Loucy (cell line): ENCODE measurements around the gene FANCI.

Source experiments
- H2AFZ ChIP-seq: fragments of 200-600 bp; sonication (generic); 2 replicates; pipeline ENCODE4 v1.6.0; 2016; ENCODE audit warnings: antibody characterized with exemption, mild to moderate bottlenecking, low read length, moderate library complexity
- H3F3A ChIP-seq: fragments of 200-600 bp; 2 replicates; pipeline ENCODE4 v1.6.0; 2016; ENCODE audit warnings: antibody characterized with exemption, low read depth, mild to moderate bottlenecking
- H3K27me3 ChIP-seq: fragments of 200-600 bp; sonication (generic); 2 replicates; pipeline ENCODE4 v1.6.1; 2014; ENCODE audit warnings: low read length, mild to moderate bottlenecking; ENCODE audit not compliant: insufficient read depth, poor library complexity, severe bottlenecking
- H3K36me3 ChIP-seq: fragments of 200-600 bp; sonication (generic); 2 replicates; pipeline ENCODE4 v1.6.1; 2016; ENCODE audit warnings: low read length; ENCODE audit not compliant: insufficient read depth
- H3K4me1 ChIP-seq: fragments of 200-600 bp; sonication (generic); 2 replicates; pipeline ENCODE4 v1.5.1; 2014; ENCODE audit warnings: low read length, mild to moderate bottlenecking; ENCODE audit not compliant: insufficient read depth, poor library complexity, severe bottlenecking
- H3K4me2 ChIP-seq: fragments of 200-600 bp; sonication (generic); 2 replicates; pipeline ENCODE4 v1.6.0; 2014; ENCODE audit warnings: antibody characterized with exemption, low read length, low read depth, mild to moderate bottlenecking; ENCODE audit not compliant: poor library complexity, severe bottlenecking
- H3K4me3 ChIP-seq: fragments of 200-600 bp; sonication (generic); 2 replicates; pipeline ENCODE4 v1.5.1; 2014; ENCODE audit warnings: low read length, mild to moderate bottlenecking, mixed read lengths; ENCODE audit not compliant: poor library complexity, severe bottlenecking
- H3K79me2 ChIP-seq: fragments of 200-600 bp; sonication (generic); 2 replicates; pipeline ENCODE4 v1.6.1; 2014; ENCODE audit warnings: low read length; ENCODE audit not compliant: insufficient read depth
- H3K9ac ChIP-seq: fragments of 200-600 bp; sonication (generic); 2 replicates; pipeline ENCODE4 v1.6.0; 2014; ENCODE audit warnings: mild to moderate bottlenecking, low read depth, low read length, moderate library complexity; ENCODE audit not compliant: poor library complexity, severe bottlenecking
- H3K9me2 ChIP-seq: fragments of 200-600 bp; sonication (generic); replicated peaks from 2 replicates; pipeline ENCODE4 v1.6.1; 2016; ENCODE audit warnings: low read depth, low read length, mixed read lengths
- H3K9me3 ChIP-seq: fragments of 200-600 bp; sonication (generic); 2 replicates; pipeline ENCODE4 v1.6.1; 2014; ENCODE audit warnings: mild to moderate bottlenecking, antibody characterized with exemption, low read length, low read depth; ENCODE audit not compliant: insufficient read depth
- H4K20me1 ChIP-seq: fragments of 200-600 bp; sonication (generic); 2 replicates; pipeline ENCODE4 v1.6.0; 2014; ENCODE audit warnings: antibody characterized with exemption, low read length, mild to moderate bottlenecking; ENCODE audit not compliant: insufficient read depth, poor library complexity, severe bottlenecking
- EZH2phosphoT487 ChIP-seq: fragments of 200-600 bp; IDR thresholded peaks from 2 replicates; pipeline ENCODE4 v1.6.1; 2018; ENCODE audit warnings: antibody characterized with exemption, mild to moderate bottlenecking, moderate library complexity, borderline replicate concordance
- TF ChIP-seq, protein P1 (sequence below): fragments of 200-600 bp; sonication (generic); conservative IDR thresholded peaks from 2 replicates; pipeline ENCODE4 v1.5.1; 2014; ENCODE audit warnings: mild to moderate bottlenecking, antibody characterized with exemption, low read length

The FANCI gene

DNA sequence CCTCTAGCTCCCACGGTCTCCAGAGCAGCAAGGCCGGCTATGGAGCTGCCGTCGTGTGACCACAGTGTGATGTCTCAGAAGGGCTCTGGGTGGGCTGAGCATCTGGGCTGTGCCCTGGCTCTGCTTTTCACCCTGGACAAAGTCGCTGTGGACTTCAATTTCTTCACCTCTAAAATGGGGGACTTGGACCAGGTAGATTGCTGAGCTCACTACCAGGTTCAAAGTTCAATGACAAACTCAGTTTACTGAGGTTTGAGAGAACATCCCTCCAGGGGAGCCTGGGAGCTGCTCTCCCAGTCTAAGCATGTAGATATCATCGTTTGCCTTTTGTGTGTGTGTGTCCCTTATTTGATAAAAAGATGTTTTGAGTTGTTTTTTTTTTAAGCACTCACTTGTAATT is 47.5 kb upstream of the FANCI start:
- no peak overlapping the region for H3K4me2 ChIP-seq

GRCh38 chr15:89196994-89197393 is 46.8 kb upstream of the FANCI start:
- Histone ChIP-seq H2AFZ (no peak overlapping the region), H3K4me3 (no peak overlapping the region), H3K9me2 (no peaks in the 10 kb centered on the region), H4K20me1 (no peaks in the 10 kb centered on the region), H3K4me1 (peaks cover 3% of the 10 kb centered on the region), H3K27me3 (no peaks in the 10 kb centered on the region), H3K9me3 (no peaks in the 10 kb centered on the region), H3K4me2 (no peak overlapping the region), H3K79me2 (no peaks in the 10 kb centered on the region), H3F3A (no peaks in the 10 kb centered on the region), H3K9ac (no peak overlapping the region), H3K36me3 (peaks cover 36% of the 10 kb centered on the region; the same call in 1 of the 2 replicates)
- no peak for TF ChIP-seq EZH2phosphoT487
- TF ChIP-seq, protein P1, sequence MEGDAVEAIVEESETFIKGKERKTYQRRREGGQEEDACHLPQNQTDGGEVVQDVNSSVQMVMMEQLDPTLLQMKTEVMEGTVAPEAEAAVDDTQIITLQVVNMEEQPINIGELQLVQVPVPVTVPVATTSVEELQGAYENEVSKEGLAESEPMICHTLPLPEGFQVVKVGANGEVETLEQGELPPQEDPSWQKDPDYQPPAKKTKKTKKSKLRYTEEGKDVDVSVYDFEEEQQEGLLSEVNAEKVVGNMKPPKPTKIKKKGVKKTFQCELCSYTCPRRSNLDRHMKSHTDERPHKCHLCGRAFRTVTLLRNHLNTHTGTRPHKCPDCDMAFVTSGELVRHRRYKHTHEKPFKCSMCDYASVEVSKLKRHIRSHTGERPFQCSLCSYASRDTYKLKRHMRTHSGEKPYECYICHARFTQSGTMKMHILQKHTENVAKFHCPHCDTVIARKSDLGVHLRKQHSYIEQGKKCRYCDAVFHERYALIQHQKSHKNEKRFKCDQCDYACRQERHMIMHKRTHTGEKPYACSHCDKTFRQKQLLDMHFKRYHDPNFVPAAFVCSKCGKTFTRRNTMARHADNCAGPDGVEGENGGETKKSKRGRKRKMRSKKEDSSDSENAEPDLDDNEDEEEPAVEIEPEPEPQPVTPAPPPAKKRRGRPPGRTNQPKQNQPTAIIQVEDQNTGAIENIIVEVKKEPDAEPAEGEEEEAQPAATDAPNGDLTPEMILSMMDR, result no peak

More for the DNA sequence above, 47.5 kb upstream of the FANCI start:
- Histone ChIP-seq H3K9me3 (no peaks in the 10 kb centered on the region), H3K79me2 (no peaks in the 10 kb centered on the region), H4K20me1 (no peaks in the 10 kb centered on the region), H3K9ac (no peak overlapping the region), H3K27me3 (no peaks in the 10 kb centered on the region), H2AFZ (no peak overlapping the region), H3K4me3 (no peak overlapping the region), H3K9me2 (no peaks in the 10 kb centered on the region), H3K4me1 (peaks cover 6% of the 10 kb centered on the region), H3K36me3 (peaks cover 41% of the 10 kb centered on the region; the same call in 1 of the 2 replicates), H3F3A (no peaks in the 10 kb centered on the region)
- no peak for TF ChIP-seq EZH2phosphoT487
- TF ChIP-seq, protein P1, result no peak

DNA sequence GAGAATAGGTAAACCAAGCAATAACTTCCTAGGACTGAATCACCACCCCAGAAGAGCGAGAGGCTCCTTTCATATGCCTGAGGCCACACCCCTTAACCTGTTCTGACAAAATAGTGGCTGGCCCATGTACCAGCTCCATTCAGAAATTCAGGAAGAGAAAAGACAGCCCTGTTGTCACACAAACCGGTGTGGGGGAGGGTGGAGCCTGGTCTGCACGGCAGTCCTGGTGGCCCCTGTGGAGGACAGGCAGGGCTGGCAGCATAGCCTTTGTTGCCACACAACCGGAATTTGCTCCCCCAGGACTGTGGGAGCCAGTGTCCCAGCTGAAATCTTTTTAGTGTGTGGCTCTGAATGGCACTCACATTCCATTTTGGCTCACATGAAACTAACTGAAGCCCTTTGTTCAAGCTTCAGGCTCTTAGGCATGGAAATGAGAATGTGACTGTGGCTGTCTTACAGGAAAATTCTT is 46.2 kb upstream of the FANCI start:
- Histone ChIP-seq H3K27me3 (no peaks in the 10 kb centered on the region), H3K79me2 (no peaks in the 10 kb centered on the region), H3K36me3 (peaks cover 32% of the 10 kb centered on the region; the same call in 1 of the 2 replicates), H4K20me1 (no peaks in the 10 kb centered on the region), H3F3A (no peaks in the 10 kb centered on the region), H3K4me1 (no peaks in the 10 kb centered on the region), H2AFZ (no peak overlapping the region), H3K9ac (no peak overlapping the region), H3K9me3 (no peaks in the 10 kb centered on the region), H3K4me3 (no peak overlapping the region), H3K9me2 (no peaks in the 10 kb centered on the region), H3K4me2 (no peak overlapping the region)
- no peak for TF ChIP-seq EZH2phosphoT487
- TF ChIP-seq, protein P1, result no peak
